HG02642 (cell line): ENCODE measurements around the gene CA6.
"Not testable (repeated sequence)": the region's sequence is repeated elsewhere in the genome, so short reads cannot be mapped to it uniquely, and the experiment has no call there.

Experiments used
- ATAC-seq: cut with Tn5 transposase; IDR thresholded peaks from one replicate; pipeline ENCODE4 v1.9.1; 2021; ENCODE audit warnings: mild to moderate bottlenecking; ENCODE audit not compliant: unreplicated experiment, poor library complexity

CA6 gene

DNA sequence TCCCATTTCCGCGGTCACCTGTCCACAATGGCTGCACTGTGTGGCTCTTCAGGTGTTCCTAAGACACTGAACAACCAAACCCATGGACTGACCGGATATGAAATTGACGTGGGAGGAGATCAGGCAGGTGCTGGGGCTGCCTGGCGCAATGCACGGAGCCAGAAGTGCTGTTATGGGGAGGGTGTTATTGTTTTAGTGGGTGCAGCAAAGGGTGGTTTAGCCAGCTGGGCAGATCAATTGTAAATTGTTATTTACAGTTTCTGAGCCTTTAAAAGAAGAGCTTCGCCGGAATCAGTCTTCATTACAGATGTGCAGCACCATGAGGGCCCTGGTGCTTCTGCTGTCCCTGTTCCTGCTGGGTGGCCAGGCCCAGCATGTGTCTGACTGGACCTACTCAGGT, at the start of gene CA6:
Gene CA6, plus strand, starts transcription at position 301 of the 400 bp plus-strand sequence. Its CDS starts 19 bp downstream, at position 320.
- ATAC-seq: no peak

DNA sequence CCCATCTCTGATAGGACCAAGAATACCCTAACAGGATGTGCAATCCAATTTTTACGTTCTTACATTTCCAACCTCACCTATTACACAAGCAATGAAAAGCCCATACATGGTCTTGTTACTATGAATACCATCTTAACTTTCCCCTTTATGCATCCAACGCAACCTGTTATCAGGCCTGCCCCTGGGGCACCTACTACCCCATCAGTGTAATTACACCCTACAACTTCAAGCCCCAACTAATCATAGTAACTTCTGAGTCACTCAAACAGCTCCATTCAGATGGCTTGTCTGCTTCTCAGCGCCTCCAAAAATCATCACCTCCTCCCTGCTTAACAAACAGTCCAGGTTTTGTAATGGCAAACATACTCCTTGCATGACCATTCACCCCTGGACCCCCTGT, 48.9 kb upstream of the CA6 start:
- ATAC-seq: not testable (repeated sequence)

DNA sequence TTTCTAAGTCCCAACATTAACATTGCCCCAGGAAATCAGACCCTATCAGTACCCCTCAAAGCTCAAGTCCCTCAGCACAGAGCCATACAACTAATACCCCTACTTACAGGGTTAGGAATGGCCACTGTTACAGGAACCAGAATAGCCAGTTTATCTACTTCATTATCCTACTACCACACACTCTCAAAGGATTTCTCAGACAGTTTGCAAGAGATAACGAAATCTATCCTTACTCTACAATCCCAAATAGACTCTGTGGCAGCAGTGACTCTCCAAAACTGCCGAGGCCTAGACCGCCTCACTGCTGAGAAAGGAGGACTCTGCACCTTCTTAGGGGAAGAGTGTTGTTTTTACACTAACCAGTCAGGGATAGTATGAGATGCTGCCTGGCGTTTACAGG, 48.2 kb upstream of the CA6 start:
- not testable (repeated sequence) for ATAC-seq

DNA sequence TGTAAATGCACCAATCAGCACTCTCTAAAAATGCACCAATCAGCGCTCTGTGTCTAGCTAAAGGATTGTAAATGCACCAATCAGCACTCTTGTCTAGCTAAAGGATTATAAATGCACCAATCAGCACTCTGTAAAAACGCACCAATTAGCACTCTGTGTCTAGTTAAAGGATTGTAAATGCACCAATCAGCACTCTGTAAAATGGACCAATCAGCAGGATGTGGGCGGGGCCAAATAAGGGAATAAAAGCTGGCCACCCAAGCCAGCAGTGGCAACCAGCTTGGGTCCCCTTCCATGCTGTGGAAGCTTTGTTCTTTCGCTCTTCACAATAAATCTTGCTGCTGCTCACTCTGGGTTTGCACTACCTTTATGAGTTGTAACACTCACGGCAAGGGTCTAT, 47.2 kb upstream of the CA6 start:
- ATAC-seq: not testable (repeated sequence)

DNA sequence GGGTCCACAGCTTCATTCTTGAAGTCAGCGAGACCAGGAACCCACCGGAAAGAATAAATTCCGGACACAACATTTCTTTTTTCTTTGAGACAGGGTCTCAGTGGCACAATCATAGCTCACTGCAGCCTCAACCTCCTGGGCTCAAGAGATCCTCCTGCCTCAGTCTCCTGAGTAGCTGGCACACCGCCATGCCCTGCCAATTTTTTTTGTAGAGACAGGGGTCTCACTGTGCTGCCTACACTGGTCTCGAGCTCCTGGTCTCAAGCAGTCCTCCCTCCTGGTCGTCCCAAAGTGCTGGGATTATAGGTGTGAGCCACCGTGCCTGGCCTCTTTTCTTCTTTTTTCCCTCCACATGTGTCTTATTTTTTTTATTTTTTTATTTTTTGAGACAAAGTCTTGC, 46.6 kb upstream of the CA6 start:
- ATAC-seq: no peak

DNA sequence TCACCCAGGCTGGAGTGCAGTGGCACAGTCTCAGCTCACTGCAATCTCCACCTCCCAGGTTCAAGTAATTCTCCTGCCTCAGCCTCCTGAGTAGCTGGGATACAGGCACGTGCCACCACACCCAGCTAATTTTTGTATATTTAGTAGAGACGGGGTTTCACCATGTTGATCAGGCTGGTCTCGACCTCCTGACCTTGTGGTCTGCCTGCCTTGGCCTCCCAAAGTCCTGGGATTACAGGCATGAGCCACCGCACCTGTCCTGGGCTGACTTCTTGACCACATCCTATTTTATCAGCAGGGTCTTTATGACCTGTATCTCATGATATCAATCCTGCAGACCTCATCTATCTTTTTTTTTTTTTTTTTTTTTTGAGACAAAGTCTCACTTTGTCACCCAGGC, 45.0 kb upstream of the CA6 start:
- not testable (repeated sequence) for ATAC-seq

DNA sequence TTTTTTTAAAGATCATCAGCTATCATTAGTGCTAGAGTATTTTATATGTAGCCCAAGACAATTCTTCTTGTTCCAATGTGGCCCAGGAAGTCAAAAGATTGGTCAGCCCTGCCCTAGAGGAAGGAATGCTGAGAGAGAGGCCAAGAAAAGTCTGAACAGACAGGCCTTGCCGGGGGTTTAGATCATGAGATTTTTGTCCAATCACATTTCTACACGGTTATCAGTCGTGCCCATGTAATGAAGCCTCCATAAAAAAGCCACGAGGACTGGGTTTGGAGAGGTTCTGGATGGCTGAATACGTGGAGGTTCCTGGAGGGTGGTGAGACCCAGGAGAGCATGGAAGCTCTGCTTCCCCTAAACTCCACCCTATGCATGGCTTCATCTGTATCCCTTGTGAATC, 42.9 kb upstream of the CA6 start:
- no peak for ATAC-seq

DNA sequence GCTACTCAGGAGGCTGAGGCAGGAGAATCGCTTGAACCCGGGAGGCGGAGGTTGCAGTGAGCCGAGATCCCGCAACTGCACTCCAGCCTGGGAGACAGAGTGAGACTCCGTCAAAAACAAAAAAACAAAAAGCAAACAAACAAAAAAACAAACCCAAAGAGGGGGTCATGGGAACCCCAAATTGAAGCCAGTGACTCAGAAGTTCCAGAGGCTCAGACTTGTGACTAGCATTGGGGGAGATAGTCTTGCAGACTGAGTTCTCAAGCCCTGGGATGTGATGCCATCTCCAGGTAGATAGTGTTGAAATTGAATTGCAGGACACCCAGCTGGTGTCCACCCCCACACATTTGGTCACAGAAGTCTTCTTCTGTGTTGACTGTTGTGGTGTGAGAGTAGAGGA, 42.3 kb upstream of the CA6 start:
- ATAC-seq: no peak

DNA sequence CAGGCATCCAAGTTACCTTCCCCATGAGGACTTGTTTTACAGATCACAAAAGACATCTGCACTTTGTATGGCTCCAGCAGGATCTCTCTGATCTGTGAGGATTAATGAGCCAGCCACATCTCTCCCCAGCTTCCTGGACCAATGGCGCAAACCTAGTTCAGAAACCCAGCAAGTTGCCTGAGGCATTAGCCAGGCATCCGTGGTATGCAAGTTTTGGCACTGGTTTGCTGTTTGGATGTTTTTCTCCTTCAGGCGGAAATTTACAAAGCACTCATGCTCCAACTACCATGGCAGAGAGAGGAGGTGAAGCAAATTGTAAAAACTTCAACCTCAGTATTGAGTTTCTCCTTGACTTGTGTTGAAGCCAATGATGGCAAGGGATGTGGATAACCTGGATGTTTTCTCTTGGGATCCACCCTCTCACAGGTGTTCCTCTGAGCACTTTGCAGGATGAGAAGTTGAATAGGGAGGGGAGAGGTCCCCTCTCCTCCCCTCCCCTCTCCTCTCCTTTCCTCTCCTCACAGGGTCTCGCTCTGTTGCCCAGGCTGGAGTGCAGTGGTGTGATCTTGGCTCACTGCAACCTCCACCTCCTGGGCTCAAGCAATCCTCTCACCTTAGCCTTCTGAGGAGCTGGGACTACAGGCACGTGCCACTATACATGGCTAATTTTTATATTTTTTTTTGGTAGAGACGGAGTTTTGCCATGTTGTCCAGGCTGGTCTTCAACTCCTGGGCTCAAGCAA, 41.6 kb upstream of the CA6 start:
- no peak for ATAC-seq

DNA sequence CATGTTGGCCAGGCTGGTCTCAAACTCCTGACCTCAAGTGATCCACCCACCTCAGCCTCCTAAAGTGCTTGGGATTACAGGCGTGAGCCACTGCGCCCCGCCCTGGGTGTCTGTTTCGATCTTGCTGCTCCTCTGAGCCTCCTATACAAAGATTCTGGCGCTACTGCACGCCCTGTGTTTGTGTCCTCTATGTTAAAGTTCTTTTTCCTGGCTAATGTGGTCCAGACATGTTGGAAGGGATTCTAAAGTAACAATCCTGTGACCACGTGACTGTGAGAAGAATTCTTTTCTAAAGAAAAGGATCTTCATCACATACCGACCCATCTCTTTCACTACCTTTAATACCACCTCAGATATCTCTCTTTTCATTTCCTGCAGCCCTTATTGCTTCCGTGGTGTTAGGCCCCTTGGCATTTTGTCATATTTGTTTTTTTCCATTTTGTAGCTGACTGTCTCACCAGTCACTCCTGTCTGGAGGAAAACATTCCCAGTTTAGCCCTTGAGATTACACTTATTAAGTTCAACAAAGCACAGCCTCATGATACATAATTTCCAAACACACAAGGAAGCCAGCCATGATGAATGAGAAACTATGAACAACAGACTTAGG, 40.0 kb upstream of the CA6 start:
- ATAC-seq: no peak

DNA sequence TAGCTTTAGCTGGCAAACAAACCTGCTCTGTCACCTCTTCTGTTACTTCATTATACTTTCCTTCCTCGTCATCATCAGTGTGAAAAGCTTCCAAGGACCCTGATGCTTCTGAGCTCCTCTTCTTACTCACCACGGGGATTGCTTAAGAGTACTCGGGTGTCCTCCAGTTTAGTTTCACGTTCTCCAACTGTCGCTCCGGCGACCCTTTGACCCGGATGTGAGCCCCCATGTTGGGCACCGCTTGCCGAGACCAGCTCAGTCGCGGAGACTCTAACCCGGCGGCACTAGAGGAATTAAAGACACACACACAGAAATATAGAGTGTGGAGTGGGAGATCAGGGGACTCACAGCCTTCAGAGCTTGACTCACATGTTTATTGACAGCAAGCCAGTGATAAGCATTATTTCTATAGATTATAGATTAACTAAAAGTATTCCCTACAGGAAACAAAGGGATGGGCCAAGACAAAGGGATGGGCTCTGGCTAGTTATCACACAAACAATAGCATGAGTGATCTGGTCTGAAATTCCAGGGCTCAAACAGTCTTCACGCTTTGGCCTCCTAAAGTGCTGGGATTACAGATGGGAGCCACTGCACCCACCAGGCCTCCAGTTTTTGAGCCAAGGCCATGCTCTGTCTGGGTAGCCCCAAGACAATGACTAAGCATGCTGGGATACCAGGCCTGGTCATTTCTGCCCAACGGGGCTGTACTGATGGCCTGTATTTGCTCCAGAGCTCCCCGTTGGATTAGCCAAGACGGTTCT, 37.1 kb upstream of the CA6 start:
- ATAC-seq: no peak

DNA sequence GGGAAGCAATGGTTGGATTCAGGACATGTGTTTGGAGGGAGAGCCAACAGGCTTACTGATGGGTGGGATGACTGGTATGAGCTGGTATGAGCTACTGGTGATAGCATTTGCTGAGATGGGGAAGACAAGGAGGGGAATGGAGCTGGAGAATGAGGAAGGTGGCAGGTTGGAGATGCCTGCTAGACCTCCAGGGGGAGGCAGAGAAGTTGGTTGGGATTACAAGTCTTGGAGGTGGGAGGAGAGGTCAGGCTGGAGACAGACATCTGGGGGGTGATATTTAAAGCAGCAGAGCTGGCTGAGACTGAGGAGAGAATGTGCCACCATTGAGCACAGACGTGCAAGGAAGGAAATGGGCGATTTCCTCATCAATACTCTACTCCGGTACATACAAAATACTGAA, 35.3 kb upstream of the CA6 start:
- ATAC-seq: no peak

DNA sequence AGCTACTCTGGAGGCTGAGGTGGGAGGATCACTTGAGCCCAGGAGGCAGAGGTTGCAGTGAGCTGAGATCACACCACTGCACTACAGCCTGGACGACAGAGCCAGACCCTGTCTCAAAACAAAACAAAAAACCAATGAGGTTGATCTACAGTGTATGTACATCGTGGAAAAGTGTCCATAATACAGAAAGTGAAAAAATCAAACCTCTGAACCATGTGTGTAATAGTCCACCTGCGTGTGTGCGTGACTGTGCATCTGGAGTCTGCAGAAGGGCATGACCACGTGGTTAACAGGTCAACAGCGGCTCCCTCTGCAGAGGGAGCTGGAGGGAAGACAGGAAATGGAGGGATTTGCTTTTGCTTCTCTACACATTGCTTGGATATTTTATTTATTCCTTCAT, 34.8 kb upstream of the CA6 start:
- ATAC-seq: no peak

DNA sequence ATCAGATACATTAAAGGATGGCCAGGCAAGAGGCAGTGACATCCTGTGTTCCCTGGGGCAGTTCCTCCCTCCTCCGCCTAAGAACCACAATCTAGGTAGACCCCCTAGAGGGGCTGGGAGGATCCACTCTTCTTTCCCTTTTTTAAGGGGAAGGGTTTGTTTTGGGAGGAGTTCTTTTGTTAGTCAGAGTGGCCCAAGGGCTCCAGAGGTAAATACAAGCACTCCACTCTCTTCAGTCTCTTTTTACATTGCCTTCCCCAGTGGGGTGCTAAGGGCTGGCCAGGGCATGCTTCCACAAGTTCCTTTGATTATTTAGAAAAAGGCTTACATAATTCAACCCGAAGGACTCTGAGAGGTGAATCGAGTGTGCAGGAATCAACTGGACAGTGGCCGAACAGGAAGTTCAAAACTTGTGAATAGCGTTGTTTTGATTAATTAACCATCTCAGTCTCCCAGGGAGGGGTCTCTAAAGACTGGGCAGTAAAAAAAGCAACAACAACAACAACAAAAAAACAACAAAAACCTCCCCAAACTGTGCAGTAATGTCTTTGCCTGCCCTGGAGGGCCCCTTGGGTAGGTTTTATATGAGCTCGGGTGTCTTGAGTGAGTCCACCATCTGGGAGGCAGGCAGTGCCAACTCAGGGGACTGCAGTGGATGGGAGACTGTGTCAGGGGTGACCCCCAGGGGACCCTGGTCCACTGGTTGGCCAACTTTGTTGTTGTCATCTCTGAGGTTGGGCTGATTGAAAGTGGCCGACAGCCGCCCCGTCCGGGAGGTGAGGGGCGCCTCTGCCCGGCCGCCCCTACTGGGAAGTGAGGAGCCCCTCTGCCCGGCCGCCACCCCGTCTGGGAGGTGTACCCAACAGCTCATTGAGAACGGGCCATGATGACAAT, 34.0 kb upstream of the CA6 start:
- no peak for ATAC-seq

DNA sequence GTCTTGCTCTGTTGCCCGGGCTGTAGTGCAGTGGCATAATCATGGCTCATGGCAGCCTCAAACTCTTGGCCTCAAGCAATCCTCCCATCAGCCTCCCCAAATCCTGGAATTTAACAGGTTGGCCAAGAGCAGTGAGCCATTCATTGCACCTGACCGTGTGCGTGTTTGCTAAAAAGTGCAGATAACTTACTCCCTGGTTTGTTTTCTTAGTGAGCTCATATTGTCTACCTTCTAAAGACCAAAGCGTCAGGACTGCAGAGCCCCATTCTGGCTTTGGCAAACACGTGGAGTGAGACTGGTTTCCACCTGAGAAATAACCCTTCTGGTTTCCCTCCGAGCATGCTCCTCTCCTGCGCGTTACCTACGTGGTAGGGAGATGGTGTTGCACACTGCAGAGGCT, 32.2 kb upstream of the CA6 start:
- ATAC-seq: no peak

DNA sequence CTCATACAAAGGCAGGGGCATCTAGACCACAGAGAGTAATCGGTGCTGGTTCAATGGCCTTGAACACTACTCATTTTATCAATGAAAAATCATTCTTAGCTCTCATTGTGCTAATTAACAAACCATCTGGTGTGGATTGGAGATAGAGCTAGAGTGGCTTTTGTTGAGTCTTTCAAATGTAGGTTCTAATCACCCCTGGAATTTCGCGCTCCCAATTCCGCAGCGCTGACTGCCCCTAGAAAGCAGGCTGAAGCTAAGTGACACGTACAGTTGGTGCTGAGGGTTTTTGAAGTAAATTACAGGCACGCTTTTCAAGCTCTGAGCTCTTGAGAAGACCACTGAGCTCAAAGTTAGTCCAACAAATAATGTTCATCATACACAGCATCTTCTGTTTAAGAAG, 31.2 kb upstream of the CA6 start:
- ATAC-seq: no peak

DNA sequence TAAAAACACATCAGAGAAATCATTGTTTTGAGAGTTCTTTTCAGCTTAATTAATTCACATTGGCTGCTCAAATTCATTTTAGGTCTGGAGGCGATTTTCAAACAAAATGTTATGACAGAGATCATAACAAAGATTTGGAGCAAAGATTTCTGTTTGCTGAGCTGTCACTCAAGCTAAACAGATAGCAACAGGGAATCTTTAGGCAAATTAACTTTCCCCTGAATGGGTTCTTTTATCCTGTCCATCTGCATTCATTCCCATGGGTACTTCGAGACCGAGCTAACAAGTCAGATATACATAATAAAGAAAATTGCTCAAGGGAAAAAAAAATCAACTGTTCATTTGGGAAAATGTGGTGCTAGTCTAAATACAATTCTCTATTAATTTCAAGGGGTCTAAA, 30.2 kb upstream of the CA6 start:
- ATAC-seq: no peak

DNA sequence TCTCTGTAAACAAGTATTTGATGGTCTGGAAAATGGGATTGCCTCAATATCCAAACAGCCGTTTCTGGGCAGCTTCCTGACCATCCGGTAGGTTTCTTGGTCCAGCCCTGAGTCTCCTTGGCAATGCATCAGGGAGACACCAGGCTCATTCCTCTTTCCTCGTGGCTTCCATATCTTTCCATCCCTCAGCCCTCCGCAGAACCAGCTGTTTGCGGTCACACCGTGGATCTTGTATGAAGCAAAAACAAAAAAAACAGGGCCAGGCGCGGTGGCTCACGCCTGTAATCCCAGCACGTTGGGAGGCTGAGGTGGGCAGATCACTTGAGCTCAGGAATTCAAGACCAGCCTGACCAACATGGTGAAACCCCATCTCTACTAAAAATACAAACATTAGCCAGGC, 28.1 kb upstream of the CA6 start:
- ATAC-seq: not testable (repeated sequence)

DNA sequence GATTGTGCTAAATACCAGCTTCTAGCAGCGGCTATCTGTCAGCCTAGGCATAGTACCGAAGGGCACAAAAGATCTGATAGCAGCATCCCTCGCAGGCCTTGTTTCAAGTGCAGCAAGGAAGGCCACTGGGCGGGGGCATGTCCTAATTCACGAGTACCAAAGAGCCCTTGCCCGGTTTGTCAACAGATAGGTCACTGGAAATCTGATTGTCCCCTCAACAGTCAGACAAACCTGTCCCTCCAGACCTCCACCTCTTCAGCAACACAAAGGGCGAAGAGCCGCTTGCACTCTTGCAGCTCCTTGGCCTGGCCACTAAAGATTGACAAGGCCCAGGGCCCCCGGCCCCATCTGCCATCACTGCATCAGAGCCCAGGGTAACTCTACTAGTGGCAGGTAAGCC, 22.7 kb upstream of the CA6 start:
- no peak for ATAC-seq

DNA sequence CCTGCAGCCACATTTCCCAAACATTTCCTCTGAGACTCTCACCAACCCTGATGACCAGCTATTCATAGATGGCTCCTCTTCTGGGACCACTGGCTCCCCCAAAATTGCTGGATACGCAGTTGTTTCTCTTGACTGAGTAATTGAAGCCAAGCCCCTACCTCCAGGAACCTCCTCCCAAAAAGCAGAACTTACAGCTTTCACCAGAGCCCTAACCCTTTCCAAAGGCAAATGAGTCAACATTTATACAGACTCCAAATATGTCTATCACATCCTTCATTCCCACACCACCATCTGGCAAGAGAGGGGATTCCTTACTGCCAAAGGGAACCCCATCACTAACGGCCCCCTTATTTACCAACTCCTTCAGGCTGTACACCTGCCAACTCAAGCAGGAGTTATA, 20.3 kb upstream of the CA6 start:
- ATAC-seq: no peak

DNA sequence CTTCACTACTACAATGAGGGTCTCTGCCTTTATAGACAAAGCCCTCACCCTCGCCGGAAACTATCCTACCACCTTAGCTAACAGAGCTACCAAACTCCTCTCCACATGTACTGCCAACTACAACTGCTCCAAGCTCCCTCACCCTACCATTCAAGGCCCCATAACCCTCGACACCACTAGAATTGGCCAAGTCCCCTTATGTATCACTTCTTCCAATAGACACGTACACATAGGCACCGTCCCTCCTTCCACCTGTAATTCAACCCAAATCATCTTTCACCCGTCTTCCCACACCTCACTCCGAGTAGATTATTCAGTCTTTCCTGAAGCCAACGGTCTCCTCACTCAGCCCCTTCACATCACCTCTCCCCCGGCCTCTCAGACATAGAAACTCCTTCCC, 19.7 kb upstream of the CA6 start:
- no peak for ATAC-seq
